HL-60 (cell line): Measurements from ENCODE around the gene DNAJC19.

Source experiments
- DNase-seq, 2 experiments: peaks; one replicate each; pipeline ENCODE4 v3.0.0-alpha.2; 2010 to 2020; ENCODE audit warnings: low read depth in 1 of 2, low spot score in 1 of 2
- H3K27ac ChIP-seq: fragments of 250-450 bp; sonication (Bioruptor Pico); replicated peaks from 2 replicates; pipeline ENCODE4 v1.5.1; 2020; ENCODE audit warnings: mild to moderate bottlenecking, moderate library complexity
- H3K27me3 ChIP-seq: fragments of 250-450 bp; sonication (Bioruptor Pico); 2 replicates; pipeline ENCODE4 v1.5.1; 2021; ENCODE audit warnings: mild to moderate bottlenecking, moderate library complexity; ENCODE audit not compliant: insufficient read depth, poor library complexity, severe bottlenecking
- H3K4me3 ChIP-seq: replicated peaks from 2 replicates; pipeline ENCODE4 v1.5.1; 2011; ENCODE audit warnings: mild to moderate bottlenecking, control low read depth, low read length; ENCODE audit not compliant: insufficient read depth
- CTCF ChIP-seq: IDR thresholded peaks from one replicate; pipeline ENCODE4 v1.5.1; 2011; ENCODE audit warnings: low read length, control low read depth, inconsistent platforms; ENCODE audit not compliant: insufficient read depth
- GABPA ChIP-seq: IDR thresholded peaks from 2 replicates; pipeline ENCODE4 v1.6.1; 2012; ENCODE audit warnings: low read depth
- POLR2AphosphoS5 ChIP-seq: IDR thresholded peaks from 2 replicates; pipeline ENCODE4 v1.6.1; 2012; ENCODE audit warnings: low read depth
- REST ChIP-seq: IDR thresholded peaks from 2 replicates; pipeline ENCODE4 v1.6.1; 2012; ENCODE audit warnings: low read depth; ENCODE audit not compliant: insufficient replicate concordance
- SPI1 ChIP-seq: IDR thresholded peaks from 2 replicates; pipeline ENCODE4 v1.6.1; 2012; ENCODE audit warnings: low read depth, mild to moderate bottlenecking, borderline replicate concordance

DNAJC19 gene

GRCh38 chr3:181017690-181018089 is 28.2 kb upstream of the DNAJC19 start:
- no peaks in the 10 kb centered on the region for H3K27me3 ChIP-seq
- no peak overlapping the region for H3K4me3 ChIP-seq
- no peak overlapping the region for H3K27ac ChIP-seq
- no peak for DNase-seq
- TF ChIP-seq REST, result no peak
- no peak for TF ChIP-seq CTCF
- TF ChIP-seq SPI1, result no peak
- no peak for TF ChIP-seq GABPA
- no peak for TF ChIP-seq POLR2AphosphoS5

GRCh38 chr3:181009225-181009624 is 19.7 kb upstream of the DNAJC19 start:
- TF ChIP-seq CTCF, result no peak
- no peak for TF ChIP-seq POLR2AphosphoS5
- TF ChIP-seq SPI1, result no peak
- no peak for TF ChIP-seq GABPA
- no peak for TF ChIP-seq REST
- Histone ChIP-seq H3K4me3 (no peak overlapping the region), H3K27me3 (no peaks in the 10 kb centered on the region), H3K27ac (no peak overlapping the region)
- no peak for DNase-seq

- Histone ChIP-seq H3K4me3 (no peak overlapping the region), H3K27me3 (no peaks in the 10 kb centered on the region), H3K27ac (no peak overlapping the region)
- TF ChIP-seq GABPA (no peak), POLR2AphosphoS5 (no peak), CTCF (no peak), SPI1 (no peak), REST (no peak)
- DNase-seq, result no peak
Measured at GRCh38 chr3:181008796-181009195, 19.3 kb upstream of the DNAJC19 start.
